Large intestine (tissue), 3 donors: ENCODE measurements around the gene SLC23A2. TPM values are rescaled to one million over a fixed set of nuclear protein-coding genes. Genes with fewer than 3 reads are reported as not detected.

Source experiments
- DNase-seq, 2 donors: peaks; one replicate each; pipeline versions ENCODE4 v3.0.0 to v3.0.0-alpha.2; 2013
- H3K27ac ChIP-seq: one replicate; pipeline ENCODE4 v1.5.1; 2013; ENCODE audit warnings: low read length
- H3K27me3 ChIP-seq: 2 replicates; pipeline ENCODE4 v1.6.1; 2013; ENCODE audit warnings: low read length; ENCODE audit not compliant: control insufficient read depth, insufficient read depth
- H3K36me3 ChIP-seq: 2 replicates; pipeline ENCODE4 v1.6.1; 2013; ENCODE audit warnings: low read length; ENCODE audit not compliant: control insufficient read depth, insufficient read depth
- H3K4me1 ChIP-seq: one replicate; pipeline ENCODE4 v1.6.1; 2013; ENCODE audit warnings: low read length; ENCODE audit not compliant: control insufficient read depth, insufficient read depth
- H3K4me3 ChIP-seq: one replicate; pipeline ENCODE4 v1.5.1; 2013; ENCODE audit warnings: low read length
- H3K9me3 ChIP-seq: one replicate; pipeline ENCODE4 v1.6.1; 2013; ENCODE audit warnings: mild to moderate bottlenecking, low read depth, low read length, moderate library complexity; ENCODE audit not compliant: control insufficient read depth
- WGBS: methylation state at CpG from one replicate; pipeline ENCODE4 v1.1.5; 2013; ENCODE audit warnings: low lambda C conversion rate; ENCODE audit not compliant: insufficient coverage; 5-methylcytosine and 5-hydroxymethylcytosine counted together
- polyA plus RNA-seq: library from polyadenylated mRNA; unstranded; fragments of 120-200 nt; gene quantifications from one replicate; pipeline ENCODE4 v1.2.1, GENCODE V29; 2013

The SLC23A2 gene
- polyA plus RNA-seq, 1 donor: 11.3 TPM

DNA sequence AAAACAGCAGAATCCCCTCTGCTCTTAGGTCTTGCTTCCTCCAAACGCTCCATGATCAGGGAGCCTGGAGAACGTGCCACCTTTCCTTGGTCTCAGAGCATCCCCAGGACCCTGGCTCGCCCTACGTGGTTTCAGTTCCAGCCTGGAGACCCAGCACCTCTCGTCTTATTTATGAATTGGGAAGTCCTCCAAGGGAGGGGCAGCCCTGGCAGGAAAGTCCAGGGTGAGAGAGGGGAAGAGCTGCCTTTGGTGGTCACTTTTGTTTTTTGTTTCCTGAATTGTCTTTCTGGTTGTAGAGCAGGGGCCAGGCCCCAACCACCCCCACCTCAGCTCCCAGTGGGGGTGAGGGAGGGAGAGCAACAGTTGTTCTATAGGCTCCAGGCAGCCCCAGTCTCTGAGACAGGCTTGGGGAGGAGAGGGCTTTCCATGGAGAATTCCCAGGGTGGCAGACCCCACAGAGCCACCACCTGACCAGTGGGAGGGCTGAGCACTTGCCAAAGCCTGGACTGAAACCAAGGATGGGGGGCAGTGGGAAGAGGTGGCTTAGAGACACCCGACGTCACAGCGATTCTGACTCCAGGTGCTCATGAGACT is 190.8 kb downstream of the SLC23A2 start:
- Histone ChIP-seq H3K4me3 (no peak overlapping the region), H3K9me3 (no peaks in the 10 kb centered on the region), H3K27ac (no peak overlapping the region), H3K36me3 (no peaks in the 10 kb centered on the region), H3K27me3 (no peaks in the 10 kb centered on the region), H3K4me1 (no peaks in the 10 kb centered on the region)
- DNase-seq: no peak
- WGBS: no CpG with 5 or more reads among the region's 8 CpGs

DNA sequence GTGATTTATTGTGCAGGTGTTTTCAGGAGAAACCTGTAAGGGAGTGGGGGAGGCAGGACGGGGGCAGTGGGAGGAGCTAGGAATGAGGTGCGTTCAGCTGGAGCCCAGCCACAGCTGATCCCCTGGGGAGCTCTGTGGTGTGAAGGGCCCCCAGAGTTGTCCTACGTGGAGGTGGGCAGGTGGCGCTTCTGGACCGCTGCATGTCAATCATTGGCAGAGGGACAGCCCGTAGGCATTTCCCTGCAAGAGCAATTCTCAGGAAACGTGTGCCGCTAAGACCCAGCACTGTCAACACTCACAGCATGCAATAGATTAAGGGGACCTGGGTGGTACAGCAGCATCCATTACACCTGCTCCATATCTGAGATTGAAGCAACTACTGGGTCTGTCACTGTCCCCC is 191.6 kb downstream of the SLC23A2 start:
- Histone ChIP-seq H3K27ac (no peak overlapping the region), H3K4me1 (no peaks in the 10 kb centered on the region), H3K36me3 (no peaks in the 10 kb centered on the region), H3K27me3 (no peaks in the 10 kb centered on the region), H3K4me3 (no peak overlapping the region), H3K9me3 (no peaks in the 10 kb centered on the region)
- WGBS: no CpG with 5 or more reads among the region's 8 CpGs
- DNase-seq: no peak

- no CpG with 5 or more reads among the region's 1 CpG for WGBS
- Histone ChIP-seq H3K27me3 (no peaks in the 10 kb centered on the region), H3K4me1 (no peaks in the 10 kb centered on the region), H3K9me3 (no peaks in the 10 kb centered on the region), H3K4me3 (no peak overlapping the region), H3K36me3 (no peaks in the 10 kb centered on the region), H3K27ac (no peak overlapping the region)
- DNase-seq: no peak
These were observed 192.4 kb downstream of the SLC23A2 start for GRCh38 chr20:4808872-4809271.

DNA sequence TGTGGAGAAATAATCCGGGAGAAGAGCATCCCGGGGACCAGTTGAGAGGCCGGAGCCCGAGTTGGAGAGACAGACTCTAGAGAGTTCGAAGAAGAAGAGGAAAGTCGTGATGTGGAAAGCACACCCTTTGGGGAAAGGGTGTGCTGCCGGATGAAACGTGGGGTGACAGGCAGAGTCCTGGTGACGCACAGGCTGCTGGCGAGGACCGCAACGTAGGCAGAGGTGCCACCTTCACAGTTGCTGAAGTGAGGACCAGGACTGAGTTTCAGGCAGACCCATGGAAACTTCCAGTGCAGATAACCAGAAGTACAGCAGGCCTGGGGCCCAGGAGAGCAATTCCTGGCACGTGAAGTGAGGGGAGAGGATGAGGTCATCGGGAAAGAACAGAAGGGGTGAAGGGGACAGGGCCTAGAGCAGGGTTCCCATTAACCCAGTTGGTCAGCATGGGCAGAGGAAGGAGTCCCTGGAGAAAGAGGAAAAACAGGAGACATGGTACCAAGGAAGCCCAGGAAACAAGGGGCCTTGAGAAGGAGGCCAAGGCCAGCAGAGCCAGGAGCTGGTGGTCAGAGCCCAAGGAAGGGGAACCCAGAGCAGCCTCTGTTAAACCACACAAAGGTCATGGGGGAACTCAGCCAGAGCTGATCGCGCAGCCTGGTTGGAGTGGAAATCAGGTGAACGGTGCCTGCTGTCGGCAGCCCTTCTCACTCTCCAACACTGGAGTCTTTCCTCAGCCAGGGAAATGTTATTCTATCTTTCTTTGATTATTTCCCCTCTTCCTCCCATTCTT is 195.5 kb downstream of the SLC23A2 start:
- no peaks in the 10 kb centered on the region for H3K9me3 ChIP-seq
- WGBS: no CpG with 5 or more reads among the region's 18 CpGs
- peaks cover 3% of the 10 kb centered on the region for H3K36me3 ChIP-seq
- no peak overlapping the region for H3K4me3 ChIP-seq
- H3K27me3 ChIP-seq: no peaks in the 10 kb centered on the region
- DNase-seq: no peak
- no peak overlapping the region for H3K27ac ChIP-seq
- H3K4me1 ChIP-seq: no peaks in the 10 kb centered on the region

DNA sequence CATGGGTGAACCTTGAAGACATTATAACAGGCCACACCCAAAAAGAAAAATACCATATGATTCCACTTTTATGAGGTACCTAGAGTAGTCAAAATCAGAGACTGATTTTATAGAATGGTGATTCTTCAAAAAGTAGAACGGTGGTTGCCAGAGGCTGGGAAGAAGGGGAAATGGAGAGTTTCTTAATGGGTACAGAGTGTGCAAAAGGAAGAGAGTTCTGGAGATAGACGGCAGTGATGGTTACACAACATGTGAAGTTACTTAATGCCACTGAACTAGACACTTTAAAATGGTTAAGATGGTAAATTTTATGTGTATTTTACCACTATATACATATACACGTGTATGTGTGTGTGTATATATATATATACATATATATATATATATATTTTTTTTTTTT is 198.8 kb downstream of the SLC23A2 start:
- H3K4me1 ChIP-seq: no peaks in the 10 kb centered on the region
- DNase-seq: no peak
- H3K27me3 ChIP-seq: no peaks in the 10 kb centered on the region
- H3K36me3 ChIP-seq: peaks cover 10% of the 10 kb centered on the region
- 75% methylated on average over 1 of the region's 3 CpGs for WGBS
- no peaks in the 10 kb centered on the region for H3K9me3 ChIP-seq
- no peak overlapping the region for H3K4me3 ChIP-seq
- H3K27ac ChIP-seq: no peak overlapping the region

Other genes starting within 250 kb of the SLC23A2 start
- 12.1 TPM for gene RASSF2, start 177.9 kb downstream of the SLC23A2 start, polyA plus RNA-seq
- gene TMEM230, start 111.6 kb upstream of the SLC23A2 start, polyA plus RNA-seq: 117 TPM
- gene PCNA, start 118.4 kb upstream of the SLC23A2 start, polyA plus RNA-seq: 95.3 TPM
- gene CDS2, start 125.5 kb upstream of the SLC23A2 start, polyA plus RNA-seq: 17.0 TPM